Mesendoderm (in vitro differentiated cells): ENCODE measurements around the gene POU2F1.

ENCODE experiments used
- DNase-seq: peaks from one replicate; pipeline ENCODE4 v3.0.0; 2013
- H2AK5ac ChIP-seq: 2 replicates; pipeline ENCODE4 v1.6.1; 2013; ENCODE audit warnings: low read length, inconsistent platforms
- H2BK120ac ChIP-seq: 2 replicates; pipeline ENCODE4 v1.6.1; 2013; ENCODE audit warnings: low read depth, mild to moderate bottlenecking, low read length, moderate library complexity, mixed read lengths
- H2BK15ac ChIP-seq: replicated peaks from 2 replicates; pipeline ENCODE4 v1.6.1; 2013; ENCODE audit warnings: low read depth, mild to moderate bottlenecking, moderate library complexity
- H2BK5ac ChIP-seq: 2 replicates; pipeline ENCODE4 v1.6.1; 2013; ENCODE audit warnings: low read length, inconsistent platforms
- H3K18ac ChIP-seq: 2 replicates; pipeline ENCODE4 v1.6.1; 2013; ENCODE audit warnings: mild to moderate bottlenecking, low read length, mixed read lengths
- H3K23ac ChIP-seq: one replicate; pipeline ENCODE4 v1.6.1; 2013; ENCODE audit warnings: low read length
- H3K27ac ChIP-seq: 2 replicates; pipeline ENCODE4 v1.5.1; 2013; ENCODE audit warnings: low read depth, mild to moderate bottlenecking, inconsistent platforms, low read length, moderate library complexity
- H3K27me3 ChIP-seq: 2 replicates; pipeline ENCODE4 v1.6.1; 2013; ENCODE audit warnings: low read length, control low read depth, mild to moderate bottlenecking, inconsistent platforms; ENCODE audit not compliant: insufficient read depth, poor library complexity
- H3K36me3 ChIP-seq: 2 replicates; pipeline ENCODE4 v1.6.1; 2013; ENCODE audit warnings: low read length, inconsistent platforms; ENCODE audit not compliant: control insufficient read depth, insufficient read depth
- H3K4ac ChIP-seq: one replicate; pipeline ENCODE4 v1.6.1; 2013; ENCODE audit warnings: low read depth, mild to moderate bottlenecking, low read length, moderate library complexity
- H3K4me1 ChIP-seq: 2 replicates; pipeline ENCODE4 v1.6.1; 2013; ENCODE audit warnings: low read depth, low read length, inconsistent platforms; ENCODE audit not compliant: control insufficient read depth
- H3K4me2 ChIP-seq: 2 replicates; pipeline ENCODE4 v1.6.1; 2013; ENCODE audit warnings: low read length
- H3K4me3 ChIP-seq: 2 replicates; pipeline ENCODE4 v1.5.1; 2013; ENCODE audit warnings: mild to moderate bottlenecking, low read length
- H3K56ac ChIP-seq: one replicate; pipeline ENCODE4 v1.6.1; 2013; ENCODE audit warnings: low read length
- H3K79me1 ChIP-seq: 2 replicates; pipeline ENCODE4 v1.6.1; 2013; ENCODE audit warnings: low read length, inconsistent platforms
- H3K79me2 ChIP-seq: 2 replicates; pipeline ENCODE4 v1.6.1; 2013; ENCODE audit warnings: mild to moderate bottlenecking, low read length; ENCODE audit not compliant: control insufficient read depth, insufficient read depth
- H3K9ac ChIP-seq: 2 replicates; pipeline ENCODE4 v1.6.1; 2013; ENCODE audit warnings: low read length, inconsistent platforms
- H4K5ac ChIP-seq: one replicate; pipeline ENCODE4 v1.6.1; 2013; ENCODE audit warnings: low read length
- H4K8ac ChIP-seq: one replicate; pipeline ENCODE4 v1.6.1; 2013; ENCODE audit warnings: low read depth, mild to moderate bottlenecking, control low read depth, low read length, moderate library complexity
- WGBS: extraction: QIAGEN DNeasy Blood & Tissue Kit; methylation state at CpG from one replicate; pipeline ENCODE4 v1.1.7; 2013; ENCODE audit warnings: low lambda C conversion rate, missing lambda C conversion rate; ENCODE audit not compliant: insufficient coverage; ENCODE audit errors: extremely low coverage; 5-methylcytosine and 5-hydroxymethylcytosine counted together

POU2F1 gene

DNA sequence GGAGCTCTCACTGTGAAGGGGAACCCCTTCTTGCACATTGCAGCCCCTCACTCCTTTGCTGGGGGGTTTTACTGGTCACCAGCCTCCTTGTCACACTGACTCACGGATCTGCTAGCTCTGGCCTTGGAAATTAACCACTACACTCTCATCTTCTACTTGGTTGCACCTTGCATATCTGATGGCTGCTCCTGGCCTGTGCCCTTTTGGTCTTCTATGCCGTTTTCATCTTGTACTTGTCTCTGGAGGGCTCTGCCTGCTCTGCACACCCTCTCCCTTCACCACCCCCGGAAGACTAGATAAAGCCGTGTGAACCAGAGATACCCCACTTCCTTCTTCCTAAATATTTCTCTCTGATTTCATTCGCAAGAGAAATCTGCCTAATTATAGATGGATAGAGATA, 253.1 kb downstream of the POU2F1 start:
- no peak overlapping the region for H3K56ac ChIP-seq
- no peak overlapping the region for H4K5ac ChIP-seq
- H3K18ac ChIP-seq = no peak overlapping the region
- H3K4me3 ChIP-seq = no peak overlapping the region
- H3K27ac ChIP-seq = no peak overlapping the region
- H3K27me3 ChIP-seq = no peaks in the 10 kb centered on the region
- no CpG with 5 or more reads among the region's 5 CpGs for WGBS
- H2BK120ac ChIP-seq = no peak overlapping the region
- no peak overlapping the region for H2BK15ac ChIP-seq
- H4K8ac ChIP-seq = no peak overlapping the region
- H3K23ac ChIP-seq = no peak overlapping the region
- no peaks in the 10 kb centered on the region for H3K79me2 ChIP-seq
- H2BK5ac ChIP-seq = no peak overlapping the region
- H3K4me1 ChIP-seq = no peaks in the 10 kb centered on the region
- no peak overlapping the region for H3K9ac ChIP-seq
- H2AK5ac ChIP-seq = no peak overlapping the region
- H3K79me1 ChIP-seq = no peaks in the 10 kb centered on the region
- DNase-seq = no peak
- no peaks in the 10 kb centered on the region for H3K36me3 ChIP-seq
- H3K4ac ChIP-seq = no peak overlapping the region
- no peak overlapping the region for H3K4me2 ChIP-seq

DNA sequence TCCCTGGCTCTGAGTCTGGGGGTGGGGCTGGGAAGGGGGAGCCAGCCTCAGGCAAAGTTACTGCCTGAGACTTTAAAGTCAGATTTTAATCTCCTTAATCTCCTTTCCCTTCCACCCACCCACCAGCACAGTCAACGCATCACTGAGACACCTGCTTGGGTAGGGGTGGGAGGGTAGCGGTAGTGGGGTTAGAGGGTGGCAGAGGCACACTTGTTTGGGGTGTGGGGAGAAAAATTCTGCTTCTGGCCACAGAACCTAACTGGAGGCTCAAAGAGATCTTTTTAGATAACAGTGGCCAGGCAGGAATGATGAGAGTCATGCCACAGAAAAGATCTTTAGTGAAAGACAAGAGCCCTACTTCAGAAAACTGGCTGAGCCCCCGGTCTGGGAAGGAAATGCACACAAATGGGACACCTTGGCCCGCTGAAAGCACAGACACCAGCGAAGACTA, 253.5 kb downstream of the POU2F1 start:
- no peaks in the 10 kb centered on the region for H3K36me3 ChIP-seq
- no peak overlapping the region for H3K23ac ChIP-seq
- H3K27me3 ChIP-seq = no peaks in the 10 kb centered on the region
- H3K9ac ChIP-seq = no peak overlapping the region
- no peak overlapping the region for H2AK5ac ChIP-seq
- no peak overlapping the region for H2BK5ac ChIP-seq
- no peak overlapping the region for H2BK15ac ChIP-seq
- no peaks in the 10 kb centered on the region for H3K79me1 ChIP-seq
- no peak for DNase-seq
- no peak overlapping the region for H2BK120ac ChIP-seq
- H3K27ac ChIP-seq = no peak overlapping the region
- no peak overlapping the region for H4K5ac ChIP-seq
- WGBS = no CpG with 5 or more reads among the region's 5 CpGs
- no peaks in the 10 kb centered on the region for H3K79me2 ChIP-seq
- no peak overlapping the region for H3K4me2 ChIP-seq
- H3K56ac ChIP-seq = no peak overlapping the region
- H3K4ac ChIP-seq = no peak overlapping the region
- no peak overlapping the region for H3K4me3 ChIP-seq
- H4K8ac ChIP-seq = no peak overlapping the region
- no peaks in the 10 kb centered on the region for H3K4me1 ChIP-seq
- H3K18ac ChIP-seq = no peak overlapping the region

DNA sequence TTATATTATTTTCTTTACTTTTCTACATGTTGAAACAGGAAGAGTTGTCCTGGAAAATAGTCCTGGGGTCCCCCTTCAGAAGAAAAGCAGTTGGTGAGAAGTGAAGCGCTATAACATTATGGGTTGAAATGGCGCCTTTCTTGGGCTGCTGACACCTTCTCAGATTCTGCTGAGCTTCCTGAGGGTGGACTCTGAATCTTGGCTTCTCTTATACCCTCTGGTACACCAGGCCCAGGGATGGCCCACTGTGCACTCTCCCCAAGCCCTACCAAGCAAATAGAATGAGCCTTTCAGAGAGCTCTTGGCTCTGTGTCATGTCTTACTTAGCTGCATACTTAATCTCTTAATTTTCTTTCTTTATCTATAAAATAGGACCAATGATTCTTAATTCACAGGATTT, 255.4 kb downstream of the POU2F1 start:
- H3K4me1 ChIP-seq = no peaks in the 10 kb centered on the region
- WGBS = no CpG with 5 or more reads among the region's 2 CpGs
- no peak overlapping the region for H3K4ac ChIP-seq
- no peak overlapping the region for H3K23ac ChIP-seq
- no peak overlapping the region for H2BK120ac ChIP-seq
- no peak overlapping the region for H3K4me2 ChIP-seq
- H2BK5ac ChIP-seq = no peak overlapping the region
- no peak overlapping the region for H4K8ac ChIP-seq
- H3K79me2 ChIP-seq = no peaks in the 10 kb centered on the region
- no peak overlapping the region for H3K4me3 ChIP-seq
- no peak overlapping the region for H2BK15ac ChIP-seq
- no peak overlapping the region for H3K9ac ChIP-seq
- H3K27me3 ChIP-seq = no peaks in the 10 kb centered on the region
- no peak overlapping the region for H3K27ac ChIP-seq
- no peaks in the 10 kb centered on the region for H3K36me3 ChIP-seq
- no peak overlapping the region for H2AK5ac ChIP-seq
- DNase-seq = no peak
- no peak overlapping the region for H3K56ac ChIP-seq
- no peaks in the 10 kb centered on the region for H3K79me1 ChIP-seq
- no peak overlapping the region for H4K5ac ChIP-seq
- H3K18ac ChIP-seq = no peak overlapping the region
